Uterus (tissue), 2 donors: ENCODE results near the gene FIBIN.

Source experiments
- POLR2A ChIP-seq, 2 donors: fragments of 450-650 bp; IDR thresholded peaks; one replicate each; pipeline ENCODE4 v1.6.1; 2016; ENCODE audit warnings: antibody characterized with exemption in 2 of 2, mild to moderate bottlenecking in 1 of 2, moderate library complexity in 1 of 2
- TF ChIP-seq, protein P1 (sequence below), 4 experiments: fragments of 200-600 bp in 2 of 4; fragments of 450-650 bp in 2 of 4; sonication (generic) in 2 of 4; IDR thresholded peaks; one replicate each; pipeline ENCODE4 v1.5.1; 2016 to 2019; ENCODE audit warnings: antibody characterized with exemption in 4 of 4, mild to moderate bottlenecking in 2 of 4, moderate library complexity in 1 of 4

DNA sequence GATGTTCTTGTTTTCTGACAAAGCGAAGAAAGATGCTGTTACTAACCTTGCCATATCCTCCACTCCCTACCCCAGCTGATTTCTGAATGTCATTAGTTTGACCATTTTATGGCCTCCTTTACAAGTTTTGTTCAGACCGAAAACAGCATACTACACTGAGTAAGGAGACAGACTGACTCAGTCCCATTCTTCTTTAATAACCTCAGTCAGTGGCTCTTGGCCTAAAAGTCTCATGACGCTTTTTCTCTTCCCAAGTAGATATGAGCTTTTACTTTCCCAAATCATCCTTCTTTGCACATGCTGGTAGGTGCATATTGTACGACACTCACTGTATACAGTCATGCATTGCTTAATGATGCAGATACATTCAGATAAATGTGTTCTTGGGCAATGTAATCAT is 8.0 kb upstream of the FIBIN start:
- TF ChIP-seq, protein P1, sequence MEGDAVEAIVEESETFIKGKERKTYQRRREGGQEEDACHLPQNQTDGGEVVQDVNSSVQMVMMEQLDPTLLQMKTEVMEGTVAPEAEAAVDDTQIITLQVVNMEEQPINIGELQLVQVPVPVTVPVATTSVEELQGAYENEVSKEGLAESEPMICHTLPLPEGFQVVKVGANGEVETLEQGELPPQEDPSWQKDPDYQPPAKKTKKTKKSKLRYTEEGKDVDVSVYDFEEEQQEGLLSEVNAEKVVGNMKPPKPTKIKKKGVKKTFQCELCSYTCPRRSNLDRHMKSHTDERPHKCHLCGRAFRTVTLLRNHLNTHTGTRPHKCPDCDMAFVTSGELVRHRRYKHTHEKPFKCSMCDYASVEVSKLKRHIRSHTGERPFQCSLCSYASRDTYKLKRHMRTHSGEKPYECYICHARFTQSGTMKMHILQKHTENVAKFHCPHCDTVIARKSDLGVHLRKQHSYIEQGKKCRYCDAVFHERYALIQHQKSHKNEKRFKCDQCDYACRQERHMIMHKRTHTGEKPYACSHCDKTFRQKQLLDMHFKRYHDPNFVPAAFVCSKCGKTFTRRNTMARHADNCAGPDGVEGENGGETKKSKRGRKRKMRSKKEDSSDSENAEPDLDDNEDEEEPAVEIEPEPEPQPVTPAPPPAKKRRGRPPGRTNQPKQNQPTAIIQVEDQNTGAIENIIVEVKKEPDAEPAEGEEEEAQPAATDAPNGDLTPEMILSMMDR (IDR thresholded peaks at IDR 0.05) = no peak
- no peak for TF ChIP-seq POLR2A (IDR thresholded peaks at IDR 0.05)
